Fibroblast of the conjunctiva (primary cell): Measurements from ENCODE around the gene ZDHHC17.

ENCODE experiments used
- DNase-seq: peaks from one replicate; pipeline ENCODE4 v3.0.0-alpha.2; 2010; ENCODE audit warnings: low read depth

Gene ZDHHC17

DNA sequence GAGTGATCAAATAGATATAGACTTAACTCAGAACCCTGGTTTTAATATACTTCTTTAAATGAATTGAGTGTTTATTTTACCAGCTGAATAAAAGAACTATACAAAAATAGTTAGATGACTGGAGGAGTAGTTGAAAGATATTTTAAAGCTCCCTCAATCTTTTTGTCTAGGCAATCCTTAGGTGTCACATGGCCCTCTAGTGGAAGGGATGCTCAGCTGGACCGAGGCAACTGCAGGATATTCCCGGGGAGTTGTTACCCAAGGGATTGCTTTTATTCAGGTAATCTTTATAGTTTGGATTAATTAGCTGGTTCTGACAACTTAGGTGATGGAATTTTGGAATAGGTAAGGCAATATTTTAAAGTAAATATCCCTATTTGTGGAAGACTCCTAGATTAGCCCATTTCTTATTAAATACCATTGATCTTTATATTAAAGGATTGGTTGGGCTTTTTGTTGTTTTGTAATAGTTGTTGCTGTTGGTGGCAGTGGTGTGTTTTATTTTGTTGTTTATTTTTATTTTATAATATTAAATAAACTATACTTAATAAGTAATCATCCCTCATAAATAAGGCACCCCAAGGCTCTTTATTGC is 57.1 kb downstream of the ZDHHC17 start:
- DNase-seq = peak; percentile 4

DNA sequence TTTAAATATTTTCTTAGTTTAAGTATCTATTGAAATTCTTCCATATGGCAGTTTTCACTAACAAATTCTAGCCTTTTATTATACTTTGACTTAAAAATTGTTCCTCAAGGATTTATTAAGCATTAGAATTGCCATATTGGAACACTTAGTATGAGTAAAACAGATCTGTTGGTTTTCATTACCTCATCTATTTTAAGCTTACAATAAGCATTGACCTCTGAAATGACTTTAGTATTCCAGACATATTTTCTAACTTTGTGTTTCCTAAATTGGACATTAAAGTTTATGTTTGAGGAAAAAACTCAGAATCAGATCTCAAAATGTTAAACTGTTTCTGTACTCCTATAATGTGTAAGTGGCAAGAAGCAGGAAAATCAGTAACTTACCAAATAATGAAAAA is 66.5 kb downstream of the ZDHHC17 start:
- no peak for DNase-seq

DNA sequence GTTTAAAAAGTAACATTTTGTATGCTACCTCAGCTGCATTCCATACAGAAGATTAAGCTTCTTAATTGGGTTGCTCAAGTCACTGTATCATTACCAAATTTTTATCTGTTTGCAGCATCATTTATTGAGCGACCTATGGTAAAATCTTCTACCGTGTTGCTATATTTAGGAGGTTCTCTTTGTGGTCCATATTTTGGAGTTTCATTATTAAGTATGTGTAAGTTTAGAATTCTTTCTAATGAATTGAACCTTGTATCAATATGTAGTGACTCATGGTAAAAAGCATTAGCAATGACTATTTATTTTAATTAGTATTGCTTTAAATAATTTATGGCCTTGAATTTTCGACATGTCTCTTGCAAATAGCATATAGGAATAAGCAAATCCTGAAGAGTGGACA is 72.7 kb downstream of the ZDHHC17 start:
- no peak for DNase-seq

DNA sequence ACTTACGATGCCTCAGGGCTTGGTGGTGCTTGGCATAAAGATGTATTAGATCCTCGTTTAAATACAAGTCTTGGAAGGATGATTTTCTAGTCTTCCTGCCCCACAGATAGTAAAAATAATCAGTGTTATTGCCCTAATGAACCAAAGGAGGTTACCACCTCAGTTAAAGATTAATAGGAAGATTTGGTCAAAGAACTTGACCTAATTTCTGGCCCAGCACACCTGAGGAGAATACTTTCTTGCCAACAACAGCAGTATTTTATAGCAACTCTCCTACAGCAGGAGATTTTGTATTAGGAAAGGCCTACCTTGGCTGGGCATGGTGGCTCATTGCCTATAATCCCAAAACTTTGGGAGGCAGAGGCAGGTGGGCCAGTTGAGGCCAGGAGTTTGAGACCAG is 83.3 kb downstream of the ZDHHC17 start:
- no peak for DNase-seq

DNA sequence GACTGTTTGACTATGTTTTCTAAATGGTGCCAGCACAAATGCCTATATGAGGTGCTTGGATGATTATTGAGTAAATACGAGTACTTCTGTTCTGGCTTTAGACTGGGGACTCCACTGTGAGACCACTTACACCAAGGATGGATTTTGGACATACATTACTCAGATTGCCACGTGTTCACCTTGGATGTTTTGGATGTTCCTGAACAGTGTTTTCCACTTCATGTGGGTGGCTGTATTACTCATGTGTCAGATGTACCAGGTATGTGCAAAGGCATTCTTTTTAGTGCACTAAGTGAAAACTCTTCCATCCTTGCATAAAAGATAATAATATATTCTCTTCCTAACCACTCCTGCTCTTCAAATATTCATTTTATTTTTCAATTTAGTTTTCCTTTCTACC is 84.2 kb downstream of the ZDHHC17 start:
- no peak for DNase-seq

DNA sequence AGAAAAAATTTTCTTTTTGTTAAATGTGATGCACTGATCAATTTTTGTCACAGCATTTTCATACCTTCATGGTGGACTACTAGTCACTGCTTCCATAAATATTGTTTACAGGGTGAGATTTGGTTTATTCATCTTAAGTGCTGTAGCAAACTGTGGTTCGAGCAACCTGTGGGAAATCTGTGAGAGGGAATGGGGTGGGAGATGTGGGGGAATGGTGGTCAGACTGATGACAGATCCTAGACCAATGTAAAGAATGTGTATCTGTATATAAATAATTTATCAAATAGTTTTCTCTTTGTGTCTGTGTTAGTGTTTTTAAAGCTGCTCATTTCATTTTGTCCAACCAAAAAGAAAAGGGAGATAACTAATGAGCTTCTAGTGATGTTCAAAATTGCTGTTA is 88.2 kb downstream of the ZDHHC17 start:
- no peak for DNase-seq

DNA sequence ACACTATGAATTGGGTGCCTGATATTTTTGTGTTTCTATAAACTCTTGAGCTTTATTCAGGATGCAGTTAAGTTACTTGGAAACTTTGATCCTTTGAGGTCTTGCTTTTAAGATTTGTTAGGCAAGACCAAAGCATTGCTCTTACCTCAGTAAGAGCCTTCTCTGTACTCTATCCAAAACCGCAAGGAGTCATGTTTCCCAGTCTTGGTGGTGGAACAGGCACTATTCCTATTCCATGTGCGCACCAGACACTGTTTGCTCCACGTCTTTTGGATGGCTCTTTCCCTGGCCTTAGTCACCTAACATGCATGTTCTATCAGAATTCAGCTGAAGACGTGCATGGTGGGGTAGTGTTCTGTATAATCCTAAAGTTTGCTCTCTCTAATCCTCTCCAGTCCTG is 91.4 kb downstream of the ZDHHC17 start:
- no peak for DNase-seq

DNA sequence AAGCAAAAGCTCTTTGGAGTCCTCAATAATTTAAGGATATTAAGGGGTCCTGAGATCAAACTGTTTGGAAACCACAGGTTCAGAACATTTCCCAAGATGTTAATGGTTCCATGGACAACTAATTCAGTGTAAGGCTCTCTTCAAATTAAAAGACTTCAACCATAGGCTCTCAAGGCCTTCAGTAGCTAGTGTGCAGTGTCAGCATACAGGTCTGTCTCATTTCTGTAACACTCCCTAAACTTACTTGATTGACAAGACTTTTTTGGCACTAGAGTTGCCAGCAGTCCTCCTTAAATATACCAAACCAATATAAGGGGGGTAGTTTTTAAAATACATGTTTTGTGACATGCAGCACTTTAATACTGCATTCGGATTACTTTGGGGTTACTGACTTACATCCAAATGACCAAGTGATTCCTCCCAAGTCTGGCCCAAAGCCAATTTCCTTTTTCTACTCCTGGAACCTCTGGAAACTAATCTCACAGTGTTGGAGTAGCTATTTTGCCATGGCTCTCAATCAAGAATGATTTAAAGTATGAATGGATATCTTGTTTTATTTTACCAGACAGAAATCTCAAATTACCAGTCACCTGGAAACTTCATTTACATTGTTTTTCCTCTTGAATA is 92.2 kb downstream of the ZDHHC17 start:
- DNase-seq = no peak

DNA sequence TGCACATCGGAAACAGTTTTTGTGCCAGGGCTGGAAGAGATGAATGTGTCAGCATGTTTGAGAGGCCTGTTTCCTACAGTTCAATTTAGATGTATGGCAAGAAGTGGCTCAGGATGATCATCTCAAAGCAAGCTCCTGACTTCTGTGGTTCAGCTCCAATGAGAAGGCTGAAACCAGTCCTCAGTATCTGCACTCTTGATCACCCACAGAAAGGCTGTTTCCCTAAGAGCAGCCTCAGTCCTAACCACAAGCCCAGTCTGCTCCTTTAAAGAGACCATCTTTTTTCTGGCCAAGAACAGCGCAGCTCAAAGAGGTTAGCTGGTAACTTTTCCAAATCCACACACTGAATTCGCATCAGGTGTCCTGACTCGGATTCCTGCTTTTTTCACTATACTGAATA is 95.7 kb downstream of the ZDHHC17 start:
- no peak for DNase-seq

DNA sequence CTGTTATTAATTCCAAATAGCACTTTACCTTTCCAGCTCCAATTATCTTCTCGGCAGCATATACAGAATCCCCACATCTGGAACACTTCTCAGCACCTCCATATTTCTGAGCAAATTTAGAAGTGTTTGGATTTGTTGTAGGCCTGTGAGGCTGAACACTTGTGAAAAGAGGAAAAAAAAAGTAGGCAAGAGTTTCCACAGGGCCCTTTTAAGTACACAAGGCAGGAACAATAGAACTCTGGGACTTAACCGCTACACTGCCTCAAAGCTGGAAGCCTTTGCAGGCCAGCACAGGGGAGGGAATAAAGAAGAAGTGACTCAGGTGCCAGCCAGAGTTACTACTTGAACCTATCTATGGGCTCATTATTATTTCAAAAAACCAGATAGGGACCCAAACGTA is 96.3 kb downstream of the ZDHHC17 start:
- no peak for DNase-seq

DNA sequence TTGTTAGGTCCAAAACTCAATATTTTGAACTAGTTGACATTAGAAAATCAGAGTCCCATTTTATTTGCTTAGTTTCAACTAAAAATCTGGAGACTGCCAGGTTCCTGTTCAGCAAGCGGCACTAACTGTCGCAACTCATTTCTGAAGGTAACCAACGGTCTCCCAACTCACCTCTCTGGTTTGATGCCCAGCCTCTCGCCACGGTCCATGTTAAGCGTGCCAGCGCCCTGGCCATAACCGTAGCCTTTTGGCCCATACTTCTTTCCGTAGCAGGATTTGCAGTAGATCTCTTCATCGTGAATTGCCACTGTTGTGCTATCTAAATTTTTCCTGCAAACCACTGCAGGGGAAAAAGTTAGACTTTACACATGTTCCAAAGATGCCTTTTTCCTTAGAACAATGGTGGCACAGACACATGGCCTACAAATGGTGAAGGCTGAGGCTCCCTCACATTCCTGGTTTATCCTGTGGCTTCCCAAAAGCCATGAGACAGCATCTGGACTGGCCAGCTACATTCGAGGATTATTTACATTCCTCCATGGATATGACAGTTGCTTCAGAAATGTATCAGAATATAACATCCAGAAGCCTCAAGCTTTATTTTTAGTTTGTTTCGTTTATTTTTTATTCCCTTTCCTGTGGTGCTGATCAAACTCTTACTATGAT is 99.2 kb downstream of the ZDHHC17 start:
- DNase-seq = peak; percentile 36

DNA sequence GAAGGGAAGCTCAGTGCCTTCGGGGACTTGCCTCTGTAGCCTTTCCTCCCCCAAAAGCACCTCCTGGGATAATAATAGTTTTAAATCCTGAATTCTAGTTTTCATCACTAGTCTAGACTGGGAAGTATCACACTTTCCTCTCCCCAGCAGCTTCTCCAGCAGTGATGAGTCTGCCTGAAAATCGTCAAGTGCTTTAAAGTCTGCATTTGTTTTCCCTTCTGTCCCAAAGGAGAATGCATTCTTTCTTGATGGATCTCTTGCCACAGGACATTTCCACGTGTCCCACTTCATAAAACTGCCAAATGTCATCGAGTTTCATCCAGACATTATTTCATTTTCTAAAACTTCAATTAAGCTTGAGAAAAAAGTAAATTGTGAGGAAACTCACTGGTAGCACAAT is 99.9 kb downstream of the ZDHHC17 start:
- no peak for DNase-seq

DNA sequence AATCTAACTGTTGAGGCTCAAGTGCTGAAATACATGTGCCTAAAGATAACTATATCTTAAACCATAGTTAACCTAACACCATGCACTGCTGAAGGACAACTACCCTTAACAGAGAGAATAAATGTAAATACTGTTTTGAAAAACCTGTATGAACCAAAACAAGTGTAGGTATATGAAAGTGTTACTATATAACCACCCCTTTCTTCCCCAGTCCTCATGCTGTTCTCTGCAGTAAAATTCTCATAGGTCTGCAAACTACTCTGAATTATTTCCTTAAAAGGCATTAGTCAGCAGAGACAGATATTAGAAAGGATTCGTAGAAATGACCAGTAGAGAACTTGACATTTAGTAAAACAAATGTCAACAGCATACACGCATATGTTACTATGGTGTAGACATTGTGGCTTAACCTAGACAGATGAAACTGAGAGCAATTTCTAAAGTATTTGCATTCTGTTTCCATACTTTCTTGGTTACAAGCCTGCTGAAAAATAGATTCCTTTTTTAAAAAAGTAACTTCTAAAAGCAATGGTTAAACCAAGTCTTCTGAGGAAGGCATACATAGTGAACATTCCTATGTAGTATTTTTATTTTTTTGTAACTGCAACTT is 101.0 kb downstream of the ZDHHC17 start:
- DNase-seq = no peak

DNA sequence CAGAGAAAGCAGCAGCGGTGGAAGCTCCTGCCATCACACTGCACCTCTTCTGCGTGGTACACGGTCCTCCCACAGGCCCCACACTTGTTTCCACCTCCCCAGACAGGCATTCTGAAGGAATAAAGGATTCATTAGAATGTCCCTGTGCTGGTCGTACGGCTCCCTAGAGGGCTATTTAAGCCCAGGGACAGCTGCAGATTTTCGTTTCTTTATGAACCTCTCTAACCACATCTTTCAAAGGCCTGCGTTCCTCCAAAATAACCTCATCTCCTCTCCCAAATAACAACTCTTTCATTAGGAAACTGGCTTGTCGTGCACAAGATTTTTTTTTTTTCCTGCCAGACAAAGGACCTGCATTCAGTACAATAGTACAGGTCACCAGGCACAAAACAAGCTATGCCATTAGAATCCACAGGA is 102.2 kb downstream of the ZDHHC17 start:
- no peak for DNase-seq

DNA sequence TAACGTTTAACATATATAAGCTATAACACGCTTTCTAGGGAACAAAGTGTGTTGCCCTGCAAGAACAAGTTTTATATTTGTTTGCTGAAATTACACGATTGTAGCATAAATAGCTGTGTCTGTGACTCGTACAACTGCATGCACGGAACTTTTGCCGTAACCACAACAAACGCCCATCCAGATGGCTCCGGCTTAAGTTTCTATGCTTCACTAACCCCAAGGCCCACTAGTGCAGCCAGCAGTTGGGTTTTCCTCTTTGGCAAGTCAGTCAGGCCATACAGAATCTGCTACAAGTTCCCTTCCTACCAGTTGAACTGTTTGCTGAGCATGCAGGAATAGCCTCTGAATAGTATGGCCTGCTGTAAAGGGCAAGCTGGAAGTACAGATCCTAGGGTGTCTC is 102.8 kb downstream of the ZDHHC17 start:
- peak; percentile 57 for DNase-seq

DNA sequence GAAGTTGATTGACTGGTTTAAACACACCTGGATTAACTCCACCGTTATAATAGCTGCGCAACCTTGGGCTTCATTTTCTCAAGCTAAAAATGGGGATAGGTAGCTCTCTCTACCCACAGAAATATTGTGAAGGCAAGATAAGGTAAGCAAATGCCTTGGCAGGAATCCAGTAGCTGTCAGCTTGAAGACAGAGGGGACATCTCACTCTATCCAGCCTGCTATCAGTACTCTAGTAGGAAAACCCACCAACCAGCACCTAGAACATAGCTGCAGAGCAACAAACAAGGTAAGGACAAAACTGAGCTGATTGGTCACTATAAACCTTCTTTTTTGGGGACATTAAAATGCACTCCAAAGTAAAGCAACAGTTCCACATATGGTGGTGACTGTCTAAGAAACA is 107.2 kb downstream of the ZDHHC17 start:
- no peak for DNase-seq

DNA sequence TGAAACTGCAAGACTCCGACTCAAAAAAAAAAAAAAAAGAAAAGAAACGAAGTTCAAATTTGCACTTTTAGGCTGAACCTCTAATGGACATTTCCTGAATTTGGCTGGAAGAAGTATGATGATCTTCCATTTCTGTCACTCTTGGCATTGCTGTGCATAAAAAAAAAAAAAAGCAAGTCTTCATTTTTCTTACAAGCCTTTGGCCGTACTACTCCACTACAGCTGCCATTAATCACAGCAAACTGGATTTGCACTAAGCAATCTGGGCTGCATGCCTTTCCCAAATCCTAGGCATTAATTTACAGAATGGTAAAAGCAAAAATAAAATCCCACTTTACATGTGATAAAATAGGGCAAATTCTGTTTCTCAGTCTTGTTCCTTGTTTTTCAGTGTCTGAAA is 107.8 kb downstream of the ZDHHC17 start:
- no peak for DNase-seq

DNA sequence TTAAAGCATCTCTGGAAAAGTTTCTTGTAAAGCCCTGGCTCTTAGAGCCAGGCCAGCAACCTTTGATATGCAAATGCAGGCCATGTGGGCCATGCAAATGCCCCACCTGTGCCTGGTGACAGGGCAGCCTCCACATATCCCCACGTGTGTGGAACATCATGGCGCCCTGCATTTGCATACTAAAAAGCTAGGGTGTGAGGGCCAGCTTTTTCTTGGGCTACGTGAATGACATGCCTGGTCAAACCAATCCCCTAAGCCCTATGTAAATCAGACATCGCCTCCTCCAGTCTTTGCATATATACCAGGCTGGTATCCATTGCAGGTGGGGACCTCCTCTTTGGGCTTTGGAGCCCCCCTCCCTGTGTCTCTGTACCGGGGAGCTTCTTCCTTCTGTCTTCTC is 108.5 kb downstream of the ZDHHC17 start:
- DNase-seq = no peak

DNA sequence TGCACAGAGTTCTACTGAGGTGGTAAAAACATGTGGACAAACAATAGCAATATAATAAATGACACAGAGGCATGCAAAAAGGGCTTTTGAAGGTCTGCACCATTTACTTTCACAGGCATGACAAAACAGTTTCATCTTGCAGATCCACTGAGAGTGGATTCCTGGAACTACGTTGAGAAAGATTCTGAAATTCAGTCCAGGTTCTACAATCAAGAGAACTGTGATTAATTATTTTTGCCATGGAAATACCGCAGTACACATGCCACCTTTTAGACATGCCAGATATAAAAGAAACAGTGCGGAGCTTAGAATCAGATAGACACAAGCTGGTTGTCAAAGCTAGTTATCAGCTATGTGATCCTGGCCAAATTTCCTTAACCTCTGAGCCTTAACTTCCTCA is 110.1 kb downstream of the ZDHHC17 start:
- DNase-seq = no peak

DNA sequence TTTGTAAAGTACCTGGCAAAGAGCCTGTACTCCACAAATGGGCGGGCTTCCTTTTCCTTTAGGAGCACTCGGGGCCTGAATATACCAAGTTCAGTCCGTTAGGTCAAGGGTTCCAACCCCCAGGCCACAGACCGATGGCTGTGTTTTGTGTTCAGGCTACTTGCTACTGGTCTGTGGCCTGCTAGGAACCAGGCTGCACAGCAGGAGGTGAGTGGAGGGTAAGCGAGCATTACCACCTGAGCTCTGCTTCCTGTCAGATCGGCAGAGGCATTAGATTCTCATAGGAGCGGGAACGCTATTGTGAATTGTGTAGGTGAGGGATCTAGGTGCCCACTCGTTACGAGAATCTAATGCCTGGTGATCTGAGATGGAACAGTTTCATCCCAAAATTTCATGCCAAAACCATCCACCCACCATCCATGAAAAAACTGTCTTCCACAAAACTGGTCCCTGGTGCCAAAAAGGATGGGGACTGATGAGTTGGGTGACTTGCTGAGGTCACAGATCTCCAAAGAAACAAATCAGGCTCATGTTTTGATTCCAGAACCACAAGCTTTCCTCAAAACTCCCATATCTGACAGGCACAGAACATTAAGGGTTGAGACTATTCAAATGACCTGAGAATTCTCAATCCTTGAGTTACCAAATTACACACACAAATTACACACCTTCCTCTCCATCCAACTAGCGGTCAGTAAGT is 110.7 kb downstream of the ZDHHC17 start:
- no peak for DNase-seq

DNA sequence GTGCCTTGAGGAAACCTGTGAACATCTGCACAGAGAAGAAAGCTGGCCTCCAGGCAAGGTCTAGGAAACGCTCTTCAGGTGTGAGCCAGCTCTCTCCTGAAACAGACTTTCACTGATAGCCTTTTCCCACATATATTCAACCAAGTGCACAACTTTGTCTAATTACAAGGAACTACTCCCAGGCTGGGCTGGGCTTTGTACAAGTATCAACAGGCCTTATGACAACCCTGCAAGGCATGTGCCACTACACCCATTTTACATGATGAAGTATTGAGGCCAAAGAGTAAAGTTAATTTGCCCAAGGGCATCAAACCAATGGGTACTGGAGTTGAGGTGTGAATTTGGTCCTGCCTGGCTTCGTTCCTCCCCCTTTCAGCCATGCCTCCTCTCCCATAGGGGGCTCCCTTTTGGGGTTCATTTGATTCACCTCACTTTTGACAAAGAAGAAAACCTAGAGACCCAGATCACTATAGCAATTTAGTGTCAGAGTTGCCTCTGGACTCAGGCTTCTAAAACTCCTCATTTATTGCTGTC is 112.8 kb downstream of the ZDHHC17 start:
- no peak for DNase-seq

DNA sequence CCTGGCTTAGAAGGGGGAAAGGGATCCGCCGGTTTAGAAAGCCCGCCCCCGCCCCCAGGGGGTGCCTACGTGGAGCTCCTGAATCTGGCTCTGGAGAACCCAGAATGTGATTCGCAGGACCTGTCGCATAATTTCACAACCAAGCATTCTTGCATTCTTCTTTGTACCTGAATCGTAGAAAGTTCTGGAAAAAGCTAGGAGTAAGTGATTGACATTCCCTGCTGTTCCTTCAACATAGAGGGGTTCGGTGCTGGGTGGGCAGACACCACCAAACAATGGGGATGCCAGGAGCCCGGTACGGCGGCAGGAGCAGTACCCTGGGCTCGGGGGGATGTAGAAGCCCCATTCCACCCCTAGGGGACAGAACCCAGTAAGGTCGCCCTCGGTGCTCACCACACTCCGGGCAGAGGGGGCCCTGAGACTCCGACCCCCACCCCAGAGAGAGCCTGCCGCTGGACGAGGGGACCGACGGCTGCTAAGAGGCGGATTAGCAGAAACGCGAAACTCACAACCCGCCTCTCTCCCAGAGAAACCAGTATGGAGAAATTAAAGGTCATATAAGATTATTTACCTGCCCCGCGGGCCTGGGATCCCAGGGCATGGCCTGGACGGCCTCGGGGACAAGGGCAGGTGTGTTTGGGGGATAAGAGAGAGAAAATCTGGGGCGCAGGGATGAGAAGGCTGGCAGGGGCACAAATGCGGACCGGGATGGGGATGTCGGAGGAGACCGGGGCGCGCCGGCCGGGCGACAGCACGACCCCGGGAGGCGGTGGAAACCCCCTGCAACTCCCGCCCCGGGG is 114.4 kb downstream of the ZDHHC17 start:
- no peak for DNase-seq
